HEK293 (cell line): ENCODE results near the gene MCHR1.

Experiments used
- ATF2 ChIP-seq: fragments of 450-650 bp; formaldehyde crosslinking; IDR thresholded peaks from 2 replicates; pipeline ENCODE4 v1.5.1; 2016; ENCODE audit warnings: missing biosample characterization, missing genetic modification characterization, low read depth
- CTCF ChIP-seq: fragments of 450-650 bp; formaldehyde crosslinking; IDR thresholded peaks from 2 replicates; pipeline ENCODE4 v1.5.1; 2016; ENCODE audit warnings: missing biosample characterization, missing genetic modification characterization
- SP2 ChIP-seq: fragments of 450-650 bp; formaldehyde crosslinking; IDR thresholded peaks from 2 replicates; pipeline ENCODE4 v1.5.1; 2016; ENCODE audit warnings: missing biosample characterization, missing genetic modification characterization
- TCF7L2 ChIP-seq: IDR thresholded peaks from 2 replicates; pipeline ENCODE4 v1.6.1; 2011; ENCODE audit warnings: low read depth, mild to moderate bottlenecking, inconsistent platforms, low read length, moderate library complexity, borderline replicate concordance
- YY1 ChIP-seq: fragments of 450-650 bp; formaldehyde crosslinking; IDR thresholded peaks from 2 replicates; pipeline ENCODE4 v1.5.1; 2018; ENCODE audit warnings: missing biosample characterization, missing genetic modification characterization
- ZBTB7A ChIP-seq: fragments of 450-650 bp; formaldehyde crosslinking; IDR thresholded peaks from 2 replicates; pipeline ENCODE4 v1.5.1; 2016; ENCODE audit warnings: low read depth, missing biosample characterization, missing genetic modification characterization
- ZNF184 ChIP-seq: fragments of 450-650 bp; IDR thresholded peaks from 2 replicates; pipeline ENCODE4 v1.5.1; 2018; ENCODE audit warnings: missing biosample characterization, mild to moderate bottlenecking, missing genetic modification characterization
- ZNF549 ChIP-seq: fragments of 450-650 bp; IDR thresholded peaks from 2 replicates; pipeline ENCODE4 v1.5.1; 2018; ENCODE audit warnings: missing biosample characterization, missing genetic modification characterization, mild to moderate bottlenecking, inconsistent platforms, moderate library complexity
- ZNF626 ChIP-seq: fragments of 450-650 bp; sonication (Bioruptor Pico); formaldehyde crosslinking; IDR thresholded peaks from 2 replicates; pipeline ENCODE4 v1.5.1; 2018; ENCODE audit warnings: missing biosample characterization, missing genetic modification characterization, inconsistent platforms
- ZNF660 ChIP-seq: fragments of 450-650 bp; IDR thresholded peaks from 2 replicates; pipeline ENCODE4 v1.5.1; 2018; ENCODE audit warnings: missing biosample characterization, mild to moderate bottlenecking, missing genetic modification characterization
- ZNF837 ChIP-seq: fragments of 450-650 bp; formaldehyde crosslinking; IDR thresholded peaks from 2 replicates; pipeline ENCODE4 v1.5.1; 2016; ENCODE audit warnings: missing biosample characterization, missing genetic modification characterization
- TF ChIP-seq, protein P1 (sequence below): fragments of 450-650 bp; formaldehyde crosslinking; IDR thresholded peaks from 2 replicates; pipeline ENCODE4 v1.5.1; 2016; ENCODE audit warnings: missing biosample characterization, missing genetic modification characterization
- TF ChIP-seq, protein P2 (sequence below): fragments of 450-650 bp; formaldehyde crosslinking; IDR thresholded peaks from 2 replicates; pipeline ENCODE4; 2016; ENCODE audit warnings: missing biosample characterization, missing genetic modification characterization
- TF ChIP-seq, protein P3 (sequence below): fragments of 450-650 bp; formaldehyde crosslinking; IDR thresholded peaks from 2 replicates; pipeline ENCODE4 v1.5.1; 2016; ENCODE audit warnings: missing biosample characterization, missing genetic modification characterization

- no peak for TF ChIP-seq TCF7L2
- no peak for TF ChIP-seq ATF2 (tag by site-specific recombination)
- no peak for TF ChIP-seq ZNF626
- no peak for TF ChIP-seq CTCF (tag by site-specific recombination)
- TF ChIP-seq ZNF184 (tag by site-specific recombination), result no peak
- no peak for TF ChIP-seq ZNF660 (tag by site-specific recombination)
- no peak for TF ChIP-seq ZNF837
- TF ChIP-seq SP2 (tag by site-specific recombination), result no peak
- TF ChIP-seq, protein P1, sequence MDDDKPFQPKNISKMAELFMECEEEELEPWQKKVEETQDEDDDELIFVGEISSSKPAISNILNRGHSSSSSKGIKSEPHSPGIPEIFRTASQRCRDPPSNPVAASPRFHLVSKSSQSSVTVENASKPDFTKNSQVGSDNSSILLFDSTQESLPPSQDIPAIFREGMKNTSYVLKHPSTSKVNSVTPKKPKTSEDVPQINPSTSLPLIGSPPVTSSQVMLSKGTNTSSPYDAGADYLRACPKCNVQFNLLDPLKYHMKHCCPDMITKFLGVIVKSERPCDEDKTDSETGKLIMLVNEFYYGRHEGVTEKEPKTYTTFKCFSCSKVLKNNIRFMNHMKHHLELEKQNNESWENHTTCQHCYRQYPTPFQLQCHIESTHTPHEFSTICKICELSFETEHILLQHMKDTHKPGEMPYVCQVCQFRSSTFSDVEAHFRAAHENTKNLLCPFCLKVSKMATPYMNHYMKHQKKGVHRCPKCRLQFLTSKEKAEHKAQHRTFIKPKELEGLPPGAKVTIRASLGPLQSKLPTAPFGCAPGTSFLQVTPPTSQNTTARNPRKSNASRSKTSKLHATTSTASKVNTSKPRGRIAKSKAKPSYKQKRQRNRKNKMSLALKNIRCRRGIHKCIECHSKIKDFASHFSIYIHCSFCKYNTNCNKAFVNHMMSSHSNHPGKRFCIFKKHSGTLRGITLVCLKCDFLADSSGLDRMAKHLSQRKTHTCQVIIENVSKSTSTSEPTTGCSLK (tag by site-specific recombination), result no peak
- TF ChIP-seq, protein P2, sequence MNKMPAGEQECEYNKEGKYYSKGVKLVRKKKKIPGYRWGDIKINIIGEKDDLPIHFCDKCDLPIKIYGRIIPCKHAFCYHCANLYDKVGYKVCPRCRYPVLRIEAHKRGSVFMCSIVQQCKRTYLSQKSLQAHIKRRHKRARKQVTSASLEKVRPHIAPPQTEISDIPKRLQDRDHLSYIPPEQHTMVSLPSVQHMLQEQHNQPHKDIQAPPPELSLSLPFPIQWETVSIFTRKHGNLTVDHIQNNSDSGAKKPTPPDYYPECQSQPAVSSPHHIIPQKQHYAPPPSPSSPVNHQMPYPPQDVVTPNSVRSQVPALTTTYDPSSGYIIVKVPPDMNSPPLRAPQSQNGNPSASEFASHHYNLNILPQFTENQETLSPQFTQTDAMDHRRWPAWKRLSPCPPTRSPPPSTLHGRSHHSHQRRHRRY (tag by site-specific recombination), result no peak
- TF ChIP-seq YY1 (tag by site-specific recombination), result no peak
- no peak for TF ChIP-seq ZBTB7A
- TF ChIP-seq ZNF549 (tag by site-specific recombination), result no peak
- TF ChIP-seq, protein P3, sequence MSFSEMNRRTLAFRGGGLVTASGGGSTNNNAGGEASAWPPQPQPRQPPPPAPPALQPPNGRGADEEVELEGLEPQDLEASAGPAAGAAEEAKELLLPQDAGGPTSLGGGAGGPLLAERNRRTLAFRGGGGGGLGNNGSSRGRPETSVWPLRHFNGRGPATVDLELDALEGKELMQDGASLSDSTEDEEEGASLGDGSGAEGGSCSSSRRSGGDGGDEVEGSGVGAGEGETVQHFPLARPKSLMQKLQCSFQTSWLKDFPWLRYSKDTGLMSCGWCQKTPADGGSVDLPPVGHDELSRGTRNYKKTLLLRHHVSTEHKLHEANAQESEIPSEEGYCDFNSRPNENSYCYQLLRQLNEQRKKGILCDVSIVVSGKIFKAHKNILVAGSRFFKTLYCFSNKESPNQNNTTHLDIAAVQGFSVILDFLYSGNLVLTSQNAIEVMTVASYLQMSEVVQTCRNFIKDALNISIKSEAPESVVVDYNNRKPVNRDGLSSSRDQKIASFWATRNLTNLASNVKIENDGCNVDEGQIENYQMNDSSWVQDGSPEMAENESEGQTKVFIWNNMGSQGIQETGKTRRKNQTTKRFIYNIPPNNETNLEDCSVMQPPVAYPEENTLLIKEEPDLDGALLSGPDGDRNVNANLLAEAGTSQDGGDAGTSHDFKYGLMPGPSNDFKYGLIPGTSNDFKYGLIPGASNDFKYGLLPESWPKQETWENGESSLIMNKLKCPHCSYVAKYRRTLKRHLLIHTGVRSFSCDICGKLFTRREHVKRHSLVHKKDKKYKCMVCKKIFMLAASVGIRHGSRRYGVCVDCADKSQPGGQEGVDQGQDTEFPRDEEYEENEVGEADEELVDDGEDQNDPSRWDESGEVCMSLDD, result no peak
These were observed 48.8 kb downstream of the MCHR1 start for GRCh38 chr22:40727964-40728615.
